GM12801 (cell line): ENCODE results near the gene NCAPH2.

Experiments used
- CTCF ChIP-seq: IDR thresholded peaks from one replicate; pipeline ENCODE4 v1.5.1; 2011; ENCODE audit warnings: control low read depth; ENCODE audit not compliant: insufficient read length; ENCODE audit errors: extremely low read depth

The NCAPH2 gene

GRCh38 chr22:50483977-50484853 is 23.8 kb upstream of the NCAPH2 start:
- no peak for TF ChIP-seq CTCF

GRCh38 chr22:50485221-50486131 is 22.5 kb upstream of the NCAPH2 start:
- no peak for TF ChIP-seq CTCF

- no peak for TF ChIP-seq CTCF
These were observed 21.3 kb upstream of the NCAPH2 start, which contains the start of gene MIOX for GRCh38 chr22:50486561-50487289. Gene MIOX (plus strand): TSS chr22:50486859. CDS start chr22:50486898, 39 bp downstream.

GRCh38 chr22:50487290-50488005 is 20.6 kb upstream of the NCAPH2 start:
- no peak for TF ChIP-seq CTCF

GRCh38 chr22:50488006-50488677 is 19.9 kb upstream of the NCAPH2 start:
- TF ChIP-seq CTCF, result no peak

GRCh38 chr22:50488886-50489285 is 19.1 kb upstream of the NCAPH2 start:
- TF ChIP-seq CTCF, result no peak
